ENCODE data around the gene COL28A1.

COL28A1 gene

GRCh38 chr7:7446616-7447015 is 89.1 kb downstream of the COL28A1 start:
- Histone ChIP-seq H3K79me2 (ENCODE audit: insufficient read depth, low read length) (no peaks in the 10 kb centered on the region), H3K4me1 (ENCODE audit: insufficient read depth, low read length, severe bottlenecking) (no peaks in the 10 kb centered on the region), H4K20me1 (ENCODE audit: insufficient read depth, low read length) (no peaks in the 10 kb centered on the region), H3F3A (ENCODE audit: insufficient read depth, low read length) (no peaks in the 10 kb centered on the region), H3K27me3 (ENCODE audit: insufficient read depth, low read length) (no peaks in the 10 kb centered on the region; the same call in 1 of the 2 replicates), H3K36me3 (ENCODE audit: insufficient read depth, low read length) (no peaks in the 10 kb centered on the region; the same call in 1 of the 2 replicates), H2AFZ (ENCODE audit: low read length) (no peak overlapping the region), H3K27ac (ENCODE audit: low read depth, low read length, poor library complexity, severe bottlenecking) (no peak overlapping the region), H3K9me2 (ENCODE audit: low read depth, low read length) (no peaks in the 10 kb centered on the region), H3K9me3 (ENCODE audit: low read length) (peaks cover 11% of the 10 kb centered on the region), H3K4me2 (ENCODE audit: low read length) (no peak overlapping the region), H3K9ac (ENCODE audit: low read length) (no peak overlapping the region), H3K4me3 (ENCODE audit: low read depth, low read length, poor library complexity, severe bottlenecking) (no peak overlapping the region)
- TF ChIP-seq, protein P1, sequence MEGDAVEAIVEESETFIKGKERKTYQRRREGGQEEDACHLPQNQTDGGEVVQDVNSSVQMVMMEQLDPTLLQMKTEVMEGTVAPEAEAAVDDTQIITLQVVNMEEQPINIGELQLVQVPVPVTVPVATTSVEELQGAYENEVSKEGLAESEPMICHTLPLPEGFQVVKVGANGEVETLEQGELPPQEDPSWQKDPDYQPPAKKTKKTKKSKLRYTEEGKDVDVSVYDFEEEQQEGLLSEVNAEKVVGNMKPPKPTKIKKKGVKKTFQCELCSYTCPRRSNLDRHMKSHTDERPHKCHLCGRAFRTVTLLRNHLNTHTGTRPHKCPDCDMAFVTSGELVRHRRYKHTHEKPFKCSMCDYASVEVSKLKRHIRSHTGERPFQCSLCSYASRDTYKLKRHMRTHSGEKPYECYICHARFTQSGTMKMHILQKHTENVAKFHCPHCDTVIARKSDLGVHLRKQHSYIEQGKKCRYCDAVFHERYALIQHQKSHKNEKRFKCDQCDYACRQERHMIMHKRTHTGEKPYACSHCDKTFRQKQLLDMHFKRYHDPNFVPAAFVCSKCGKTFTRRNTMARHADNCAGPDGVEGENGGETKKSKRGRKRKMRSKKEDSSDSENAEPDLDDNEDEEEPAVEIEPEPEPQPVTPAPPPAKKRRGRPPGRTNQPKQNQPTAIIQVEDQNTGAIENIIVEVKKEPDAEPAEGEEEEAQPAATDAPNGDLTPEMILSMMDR (IDR thresholded peaks at IDR 0.05; ENCODE audit: low read length): no peak
- TF ChIP-seq EZH2 (IDR thresholded peaks at IDR 0.05; ENCODE audit: borderline replicate concordance, low read length): no peak

DNA sequence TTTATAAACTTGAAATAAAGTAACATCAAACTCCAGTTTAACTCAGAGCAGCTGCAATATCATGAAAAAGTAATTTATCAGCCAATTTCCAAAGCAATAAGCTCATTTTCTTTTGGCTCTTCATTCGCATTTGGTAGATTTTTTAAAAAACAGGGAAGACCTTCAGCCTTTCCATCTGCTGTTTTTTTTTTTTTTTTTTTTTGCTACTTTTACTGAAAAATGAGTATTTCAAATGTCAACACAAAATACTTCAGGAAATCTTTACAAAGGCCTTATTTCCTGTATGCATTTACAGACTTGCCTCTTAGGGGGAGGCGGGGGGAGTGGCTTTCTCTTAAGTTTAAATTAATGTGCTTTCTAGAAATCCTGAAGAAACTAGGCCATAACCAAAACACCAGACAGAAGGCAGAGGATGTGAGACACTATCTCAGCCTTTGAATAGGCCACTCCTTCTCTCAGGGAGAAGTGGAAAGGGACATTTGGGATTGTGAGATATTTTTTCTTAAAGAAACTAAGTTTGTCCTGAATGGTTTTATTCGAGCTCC is 91.8 kb downstream of the COL28A1 start:
- no peaks in the 10 kb centered on the region for H3K4me1 ChIP-seq (ENCODE audit: insufficient read depth, low read length, severe bottlenecking)
- no peaks in the 10 kb centered on the region for H3K9me2 ChIP-seq (ENCODE audit: low read depth, low read length)
- no peak overlapping the region for H3K27ac ChIP-seq (ENCODE audit: low read depth, low read length, poor library complexity, severe bottlenecking)
- H3K9ac ChIP-seq (ENCODE audit: low read length): no peak overlapping the region
- no peak for TF ChIP-seq EZH2 (IDR thresholded peaks at IDR 0.05; ENCODE audit: borderline replicate concordance, low read length)
- TF ChIP-seq, protein P1 (IDR thresholded peaks at IDR 0.05; ENCODE audit: low read length): no peak
- no peaks in the 10 kb centered on the region for H3F3A ChIP-seq (ENCODE audit: insufficient read depth, low read length)
- no peak overlapping the region for H3K4me3 ChIP-seq (ENCODE audit: low read depth, low read length, poor library complexity, severe bottlenecking)
- no peak overlapping the region for H3K4me2 ChIP-seq (ENCODE audit: low read length)
- H3K79me2 ChIP-seq (ENCODE audit: insufficient read depth, low read length): no peaks in the 10 kb centered on the region
- H2AFZ ChIP-seq (ENCODE audit: low read length): no peak overlapping the region
- H3K9me3 ChIP-seq (ENCODE audit: low read length): peaks cover 8% of the 10 kb centered on the region
- H3K36me3 ChIP-seq (ENCODE audit: insufficient read depth, low read length): no peaks in the 10 kb centered on the region; the same call in 1 of the 2 replicates
- H4K20me1 ChIP-seq (ENCODE audit: insufficient read depth, low read length): no peaks in the 10 kb centered on the region
- no peaks in the 10 kb centered on the region; the same call in 1 of the 2 replicates for H3K27me3 ChIP-seq (ENCODE audit: insufficient read depth, low read length)

DNA sequence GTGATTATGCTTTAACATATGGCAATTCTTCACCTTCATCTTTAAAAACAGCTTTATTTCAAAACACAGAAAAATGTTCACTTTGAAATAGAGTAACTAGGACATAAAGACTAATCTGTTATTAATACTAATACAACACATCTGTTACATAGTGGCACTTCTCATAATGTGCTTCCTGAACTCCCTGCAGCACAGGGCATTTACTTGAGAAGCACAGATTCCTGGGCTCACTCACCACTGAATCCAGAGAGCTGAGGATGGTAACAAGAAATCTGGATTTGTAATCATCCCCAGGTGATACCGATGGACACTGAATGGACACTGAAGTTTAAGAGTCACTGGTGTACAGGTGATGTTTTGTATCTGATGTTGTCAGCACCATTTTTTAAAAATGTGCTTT is 96.1 kb downstream of the COL28A1 start:
- Histone ChIP-seq H3K9me2 (ENCODE audit: low read depth, low read length) (no peaks in the 10 kb centered on the region), H3F3A (ENCODE audit: insufficient read depth, low read length) (no peaks in the 10 kb centered on the region), H3K27ac (ENCODE audit: low read depth, low read length, poor library complexity, severe bottlenecking) (no peak overlapping the region), H3K27me3 (ENCODE audit: insufficient read depth, low read length) (no peaks in the 10 kb centered on the region; the same call in 1 of the 2 replicates), H3K79me2 (ENCODE audit: insufficient read depth, low read length) (no peaks in the 10 kb centered on the region), H3K9me3 (ENCODE audit: low read length) (no peaks in the 10 kb centered on the region), H3K9ac (ENCODE audit: low read length) (no peak overlapping the region), H4K20me1 (ENCODE audit: insufficient read depth, low read length) (no peaks in the 10 kb centered on the region), H3K4me2 (ENCODE audit: low read length) (no peak overlapping the region), H3K4me3 (ENCODE audit: low read depth, low read length, poor library complexity, severe bottlenecking) (no peak overlapping the region), H2AFZ (ENCODE audit: low read length) (no peak overlapping the region), H3K4me1 (ENCODE audit: insufficient read depth, low read length, severe bottlenecking) (no peaks in the 10 kb centered on the region), H3K36me3 (ENCODE audit: insufficient read depth, low read length) (no peaks in the 10 kb centered on the region)
- TF ChIP-seq, protein P1 (IDR thresholded peaks at IDR 0.05; ENCODE audit: low read length): no peak
- no peak for TF ChIP-seq EZH2 (IDR thresholded peaks at IDR 0.05; ENCODE audit: borderline replicate concordance, low read length)

Measured in OCI-LY1 (cell line).